H1 (cell line): Measurements from ENCODE around the gene NDC80. TPM values are rescaled to one million over a fixed set of nuclear protein-coding genes. Genes with fewer than 3 reads are reported as not detected.

ENCODE experiments used
- CHD2 ChIP-seq: IDR thresholded peaks from 2 replicates; pipeline ENCODE4 v1.6.1; 2012; ENCODE audit warnings: low read length, improper control_type of control experiment
- CTBP2 ChIP-seq: IDR thresholded peaks from 2 replicates; pipeline ENCODE4 v1.7.0; 2011; ENCODE audit warnings: borderline replicate concordance, mild to moderate bottlenecking, moderate library complexity, mixed read lengths, low read length; ENCODE audit not compliant: insufficient read depth, insufficient read length
- GTF2F1 ChIP-seq: IDR thresholded peaks from 2 replicates; pipeline ENCODE4 v1.6.1; 2012; ENCODE audit warnings: low read depth, low read length, improper control_type of control experiment, borderline replicate concordance
- KDM5A ChIP-seq: fragments of 200-600 bp; IDR thresholded peaks from 2 replicates; pipeline ENCODE4 v1.7.1; 2012; ENCODE audit warnings: mild to moderate bottlenecking, low read length, inconsistent platforms, mixed read lengths
- SAP30 ChIP-seq: fragments of 300-600 bp; sonication (generic); IDR thresholded peaks from 2 replicates; pipeline ENCODE4 v1.7.1; 2012; ENCODE audit warnings: low read length, moderate library complexity, mild to moderate bottlenecking, inconsistent platforms; ENCODE audit not compliant: insufficient read depth, insufficient replicate concordance
- SP2 ChIP-seq: IDR thresholded peaks from 2 replicates; pipeline ENCODE4 v1.6.1; 2012; ENCODE audit warnings: mild to moderate bottlenecking, low read length, inconsistent platforms
- USF2 ChIP-seq: IDR thresholded peaks from 2 replicates; pipeline ENCODE4 v1.6.1; 2011; ENCODE audit warnings: low read length, improper control_type of control experiment
- polyA plus RNA-seq, 7 experiments: library from polyadenylated mRNA; depleted of rRNA in 3 of 7; stranded (reverse) in 5 of 7; unstranded in 2 of 7; fragments of >200 nt in 5 of 7; fragments of 200-250 nt in 2 of 7; gene quantifications; 1 replicate in 5 of 7; 2 replicates in 1 of 7; 4 replicates in 1 of 7; pipeline versions ENCODE4 v1.2.1 to v1.2.3, GENCODE V29; 2011 to 2013; ENCODE audit warnings: missing spikeins in 2 of 7, mixed read lengths in 2 of 7
- total RNA-seq: library from RNA; stranded (reverse); fragmentation: NEBNext Ultra II Directional; extraction: Animal tissue kit (Norgen Biotek cat#: 25700); gene quantifications from 2 replicates; pipeline ENCODE4 v1.2.1, GENCODE V29; 2021
- TF ChIP-seq, protein P1 (sequence below): fragments of 300-600 bp; sonication (generic); IDR thresholded peaks from 2 replicates; pipeline ENCODE4 v1.7.1; 2012; ENCODE audit warnings: low read length, moderate library complexity, mild to moderate bottlenecking, inconsistent platforms; ENCODE audit not compliant: insufficient replicate concordance

The NDC80 gene
- total and polyA plus RNA-seq, 2 of the 8 experiments (the other 6 are each of a cell fraction or from before 2014, with no cell fraction given), result 11.0 to 45.0 TPM

DNA sequence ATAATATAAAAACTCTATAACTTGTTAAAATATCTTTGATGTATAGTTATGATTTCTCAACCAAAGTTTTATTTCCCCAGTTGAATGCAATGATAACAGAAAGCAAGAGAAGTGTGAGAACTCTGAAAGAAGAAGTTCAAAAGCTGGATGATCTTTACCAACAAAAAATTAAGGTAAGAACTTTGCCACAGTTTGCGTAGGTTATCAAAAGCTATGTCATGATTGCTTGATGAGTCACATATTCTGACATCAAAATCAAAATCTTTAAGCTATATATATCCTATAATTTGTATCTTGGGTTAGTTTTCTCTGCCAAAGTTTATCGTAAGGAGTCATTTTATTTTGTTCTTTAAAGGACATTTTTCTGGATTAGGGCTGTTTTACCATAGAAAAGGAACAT lies 35.0 kb downstream of the NDC80 start (continued):
- TF ChIP-seq, protein P1, sequence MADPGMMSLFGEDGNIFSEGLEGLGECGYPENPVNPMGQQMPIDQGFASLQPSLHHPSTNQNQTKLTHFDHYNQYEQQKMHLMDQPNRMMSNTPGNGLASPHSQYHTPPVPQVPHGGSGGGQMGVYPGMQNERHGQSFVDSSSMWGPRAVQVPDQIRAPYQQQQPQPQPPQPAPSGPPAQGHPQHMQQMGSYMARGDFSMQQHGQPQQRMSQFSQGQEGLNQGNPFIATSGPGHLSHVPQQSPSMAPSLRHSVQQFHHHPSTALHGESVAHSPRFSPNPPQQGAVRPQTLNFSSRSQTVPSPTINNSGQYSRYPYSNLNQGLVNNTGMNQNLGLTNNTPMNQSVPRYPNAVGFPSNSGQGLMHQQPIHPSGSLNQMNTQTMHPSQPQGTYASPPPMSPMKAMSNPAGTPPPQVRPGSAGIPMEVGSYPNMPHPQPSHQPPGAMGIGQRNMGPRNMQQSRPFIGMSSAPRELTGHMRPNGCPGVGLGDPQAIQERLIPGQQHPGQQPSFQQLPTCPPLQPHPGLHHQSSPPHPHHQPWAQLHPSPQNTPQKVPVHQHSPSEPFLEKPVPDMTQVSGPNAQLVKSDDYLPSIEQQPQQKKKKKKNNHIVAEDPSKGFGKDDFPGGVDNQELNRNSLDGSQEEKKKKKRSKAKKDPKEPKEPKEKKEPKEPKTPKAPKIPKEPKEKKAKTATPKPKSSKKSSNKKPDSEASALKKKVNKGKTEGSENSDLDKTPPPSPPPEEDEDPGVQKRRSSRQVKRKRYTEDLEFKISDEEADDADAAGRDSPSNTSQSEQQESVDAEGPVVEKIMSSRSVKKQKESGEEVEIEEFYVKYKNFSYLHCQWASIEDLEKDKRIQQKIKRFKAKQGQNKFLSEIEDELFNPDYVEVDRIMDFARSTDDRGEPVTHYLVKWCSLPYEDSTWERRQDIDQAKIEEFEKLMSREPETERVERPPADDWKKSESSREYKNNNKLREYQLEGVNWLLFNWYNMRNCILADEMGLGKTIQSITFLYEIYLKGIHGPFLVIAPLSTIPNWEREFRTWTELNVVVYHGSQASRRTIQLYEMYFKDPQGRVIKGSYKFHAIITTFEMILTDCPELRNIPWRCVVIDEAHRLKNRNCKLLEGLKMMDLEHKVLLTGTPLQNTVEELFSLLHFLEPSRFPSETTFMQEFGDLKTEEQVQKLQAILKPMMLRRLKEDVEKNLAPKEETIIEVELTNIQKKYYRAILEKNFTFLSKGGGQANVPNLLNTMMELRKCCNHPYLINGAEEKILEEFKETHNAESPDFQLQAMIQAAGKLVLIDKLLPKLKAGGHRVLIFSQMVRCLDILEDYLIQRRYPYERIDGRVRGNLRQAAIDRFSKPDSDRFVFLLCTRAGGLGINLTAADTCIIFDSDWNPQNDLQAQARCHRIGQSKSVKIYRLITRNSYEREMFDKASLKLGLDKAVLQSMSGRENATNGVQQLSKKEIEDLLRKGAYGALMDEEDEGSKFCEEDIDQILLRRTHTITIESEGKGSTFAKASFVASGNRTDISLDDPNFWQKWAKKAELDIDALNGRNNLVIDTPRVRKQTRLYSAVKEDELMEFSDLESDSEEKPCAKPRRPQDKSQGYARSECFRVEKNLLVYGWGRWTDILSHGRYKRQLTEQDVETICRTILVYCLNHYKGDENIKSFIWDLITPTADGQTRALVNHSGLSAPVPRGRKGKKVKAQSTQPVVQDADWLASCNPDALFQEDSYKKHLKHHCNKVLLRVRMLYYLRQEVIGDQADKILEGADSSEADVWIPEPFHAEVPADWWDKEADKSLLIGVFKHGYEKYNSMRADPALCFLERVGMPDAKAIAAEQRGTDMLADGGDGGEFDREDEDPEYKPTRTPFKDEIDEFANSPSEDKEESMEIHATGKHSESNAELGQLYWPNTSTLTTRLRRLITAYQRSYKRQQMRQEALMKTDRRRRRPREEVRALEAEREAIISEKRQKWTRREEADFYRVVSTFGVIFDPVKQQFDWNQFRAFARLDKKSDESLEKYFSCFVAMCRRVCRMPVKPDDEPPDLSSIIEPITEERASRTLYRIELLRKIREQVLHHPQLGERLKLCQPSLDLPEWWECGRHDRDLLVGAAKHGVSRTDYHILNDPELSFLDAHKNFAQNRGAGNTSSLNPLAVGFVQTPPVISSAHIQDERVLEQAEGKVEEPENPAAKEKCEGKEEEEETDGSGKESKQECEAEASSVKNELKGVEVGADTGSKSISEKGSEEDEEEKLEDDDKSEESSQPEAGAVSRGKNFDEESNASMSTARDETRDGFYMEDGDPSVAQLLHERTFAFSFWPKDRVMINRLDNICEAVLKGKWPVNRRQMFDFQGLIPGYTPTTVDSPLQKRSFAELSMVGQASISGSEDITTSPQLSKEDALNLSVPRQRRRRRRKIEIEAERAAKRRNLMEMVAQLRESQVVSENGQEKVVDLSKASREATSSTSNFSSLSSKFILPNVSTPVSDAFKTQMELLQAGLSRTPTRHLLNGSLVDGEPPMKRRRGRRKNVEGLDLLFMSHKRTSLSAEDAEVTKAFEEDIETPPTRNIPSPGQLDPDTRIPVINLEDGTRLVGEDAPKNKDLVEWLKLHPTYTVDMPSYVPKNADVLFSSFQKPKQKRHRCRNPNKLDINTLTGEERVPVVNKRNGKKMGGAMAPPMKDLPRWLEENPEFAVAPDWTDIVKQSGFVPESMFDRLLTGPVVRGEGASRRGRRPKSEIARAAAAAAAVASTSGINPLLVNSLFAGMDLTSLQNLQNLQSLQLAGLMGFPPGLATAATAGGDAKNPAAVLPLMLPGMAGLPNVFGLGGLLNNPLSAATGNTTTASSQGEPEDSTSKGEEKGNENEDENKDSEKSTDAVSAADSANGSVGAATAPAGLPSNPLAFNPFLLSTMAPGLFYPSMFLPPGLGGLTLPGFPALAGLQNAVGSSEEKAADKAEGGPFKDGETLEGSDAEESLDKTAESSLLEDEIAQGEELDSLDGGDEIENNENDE, result no peak
- no peak for TF ChIP-seq CHD2
- TF ChIP-seq KDM5A, result no peak
- TF ChIP-seq USF2, result no peak
- TF ChIP-seq SP2, result no peak
- no peak for TF ChIP-seq CTBP2
- TF ChIP-seq GTF2F1, result no peak
- TF ChIP-seq SAP30, result no peak
